Myocyte (in vitro differentiated cells): Measurements from ENCODE around the gene NBAS. TPM values are rescaled to one million over a fixed set of nuclear protein-coding genes. Genes with fewer than 3 reads are reported as not detected.

Experiments used
- DNase-seq: peaks from one replicate; pipeline ENCODE4 v3.0.0-alpha.2; 2012; ENCODE audit warnings: low read depth
- total RNA-seq: library from RNA; depleted of rRNA; stranded (reverse); fragments of >200 nt; gene quantifications from 2 replicates; pipeline ENCODE4 v1.2.3, GENCODE V29; 2014

Gene NBAS
- total RNA-seq, 1 donor from 2014 or later: 56.6 TPM

DNA sequence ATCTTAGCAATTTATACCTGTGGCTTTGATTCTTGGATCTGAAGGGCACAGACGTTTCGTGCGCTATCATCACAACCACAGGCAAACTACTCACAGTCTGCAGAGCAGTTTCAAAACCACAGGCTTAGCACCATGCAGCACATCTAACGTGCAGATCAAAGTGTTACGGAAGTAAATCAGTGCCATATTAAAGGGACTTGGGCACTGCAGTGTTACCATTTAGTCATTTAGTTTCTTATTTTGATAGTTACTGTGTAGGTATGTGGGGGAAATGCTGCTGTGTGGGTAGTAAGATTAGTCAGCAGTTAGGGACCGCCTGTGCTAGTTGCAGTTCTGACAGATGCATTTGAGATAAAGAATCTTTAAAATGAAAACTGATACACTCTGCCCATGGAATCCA lies 384.0 kb downstream of the NBAS start:
- peak; percentile 69 for DNase-seq

DNA sequence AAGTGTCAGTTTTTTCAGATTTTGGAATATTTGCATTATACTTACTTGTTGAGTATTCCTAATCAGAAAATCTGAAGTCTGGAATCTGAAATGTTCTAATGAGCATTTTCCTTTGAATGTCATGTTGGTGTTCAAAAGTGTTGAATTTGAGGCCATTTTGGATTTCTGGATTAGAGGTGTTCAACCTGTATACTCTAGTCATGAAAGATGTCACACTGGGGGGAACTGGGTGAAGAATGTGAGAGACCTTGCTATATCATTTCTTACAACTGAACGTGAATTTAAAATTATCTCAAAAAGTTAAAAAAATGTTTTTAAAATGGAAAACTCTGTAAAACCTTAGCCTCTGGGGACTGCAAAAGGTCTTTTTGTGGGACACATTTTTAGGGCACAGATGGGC lies 384.5 kb downstream of the NBAS start:
- no peak for DNase-seq

- no peak for DNase-seq
Observed at GRCh38 chr2:15174567-15174966, 386.6 kb downstream of the NBAS start.

DNA sequence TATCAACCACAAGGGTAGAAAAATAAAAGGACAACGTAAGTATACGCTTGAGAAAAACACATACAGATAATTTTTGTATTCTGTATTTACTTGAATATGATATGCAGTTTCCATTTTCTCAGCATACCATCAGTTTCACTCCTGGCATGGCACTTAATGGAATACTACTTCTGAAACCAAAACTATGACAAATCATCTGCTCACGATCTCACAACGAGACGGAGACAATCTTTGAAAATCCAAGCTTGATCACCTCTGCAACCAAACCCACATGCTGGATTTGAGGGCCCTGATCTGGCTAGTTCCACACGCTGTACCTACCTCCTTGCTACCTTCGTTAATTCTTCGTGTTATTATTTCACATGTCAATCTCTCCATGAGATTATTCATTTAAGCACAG lies 387.6 kb downstream of the NBAS start:
- no peak for DNase-seq

DNA sequence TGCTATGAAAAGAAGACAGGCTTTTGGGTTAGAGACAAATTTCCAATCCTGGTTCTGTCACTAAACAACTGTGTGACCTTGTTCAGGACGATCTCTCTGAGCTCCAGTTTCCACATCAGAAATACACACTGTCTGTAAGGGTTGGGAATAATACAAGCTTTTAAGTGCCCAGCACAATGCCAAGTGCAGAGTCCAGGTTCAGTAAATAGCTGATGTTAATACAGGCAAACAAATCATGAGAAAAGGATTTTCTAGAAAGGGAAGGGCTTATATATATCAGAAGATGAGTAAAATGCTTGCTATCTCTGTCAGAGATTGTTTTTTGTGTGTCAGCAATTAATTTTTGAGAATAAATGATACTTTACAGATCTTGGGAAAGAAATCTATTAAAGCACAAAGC lies 388.3 kb downstream of the NBAS start:
- DNase-seq: no peak

- peak; percentile 39 for DNase-seq
Observed at GRCh38 chr2:15170070-15170775, 390.9 kb downstream of the NBAS start.

DNA sequence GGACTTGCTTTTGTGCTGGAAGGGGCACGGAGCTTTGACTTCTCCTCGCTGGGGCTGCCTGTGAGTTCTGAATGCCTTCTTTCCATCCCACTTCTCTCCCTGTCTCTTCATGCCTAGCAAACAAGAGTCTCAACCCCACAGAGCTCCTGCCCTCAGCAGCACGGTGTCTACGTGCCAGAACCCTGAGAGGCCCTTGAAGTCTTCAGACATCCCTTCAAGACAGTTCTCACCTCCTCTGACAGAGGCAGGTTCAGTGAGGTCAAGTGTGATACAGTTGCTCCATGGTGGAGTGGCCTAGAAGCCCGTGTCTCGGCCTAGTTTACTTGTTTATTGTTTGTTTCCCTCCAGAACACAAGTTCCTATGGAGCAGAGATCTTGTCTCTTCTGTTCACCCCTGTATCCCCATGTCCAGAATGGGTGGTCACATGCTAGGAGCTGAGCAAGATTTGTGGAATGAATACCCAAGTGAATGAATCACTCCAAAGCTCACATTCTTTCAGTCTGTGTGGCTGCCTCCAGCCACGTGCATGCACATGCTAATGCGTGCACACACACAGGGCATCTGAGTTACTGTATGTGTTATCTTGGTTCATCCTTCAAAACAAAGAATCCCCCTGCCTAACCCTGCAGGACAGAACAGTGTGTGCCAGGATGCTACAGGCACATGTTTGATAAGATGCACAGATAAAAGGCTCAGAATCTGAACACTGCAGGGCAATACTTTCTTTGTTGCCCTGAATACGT lies 391.6 kb downstream of the NBAS start:
- DNase-seq: peak; percentile 82

- no peak for DNase-seq
Observed at GRCh38 chr2:15168116-15168515, 393.0 kb downstream of the NBAS start.

DNA sequence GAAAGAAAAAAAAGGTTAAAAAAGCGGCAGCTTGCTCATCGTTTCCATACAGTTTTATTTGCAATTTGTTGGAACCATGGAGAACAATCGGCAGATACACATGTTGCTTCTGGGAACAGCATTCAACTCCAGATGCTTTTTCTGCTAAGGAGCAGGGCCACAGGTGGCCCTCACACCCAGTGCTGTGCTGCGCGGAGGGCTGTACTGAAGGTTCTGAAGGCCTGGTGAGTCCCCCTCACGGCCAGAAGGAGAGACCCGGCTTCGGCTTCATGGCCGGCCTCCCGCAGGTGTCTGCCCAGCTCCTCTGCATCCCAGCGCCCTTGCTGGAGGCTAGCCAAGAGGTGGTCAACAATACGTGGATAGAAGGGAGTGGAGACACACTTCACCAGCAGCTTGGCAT lies 394.3 kb downstream of the NBAS start:
- no peak for DNase-seq

DNA sequence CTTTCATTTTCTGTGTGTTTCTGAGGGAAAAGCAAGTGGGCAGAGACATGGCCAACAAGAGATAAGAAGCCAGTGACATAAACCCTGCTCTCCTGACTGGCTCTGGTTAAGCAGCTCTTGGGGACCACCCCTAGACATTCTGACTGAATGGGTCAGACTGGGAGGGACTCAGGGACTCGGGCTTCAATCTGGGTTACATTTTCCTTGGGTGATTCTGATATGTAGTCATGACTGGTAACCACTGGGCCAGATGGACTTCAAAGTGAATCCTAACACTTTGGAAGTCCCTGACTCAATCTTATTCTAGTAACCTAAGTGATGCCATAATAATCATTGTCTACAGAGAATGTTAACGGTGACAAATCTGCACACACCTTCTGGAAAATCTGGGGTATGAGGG lies 397.8 kb downstream of the NBAS start:
- no peak for DNase-seq

- no peak for DNase-seq
Observed at GRCh38 chr2:15162620-15163019, 398.5 kb downstream of the NBAS start.

DNA sequence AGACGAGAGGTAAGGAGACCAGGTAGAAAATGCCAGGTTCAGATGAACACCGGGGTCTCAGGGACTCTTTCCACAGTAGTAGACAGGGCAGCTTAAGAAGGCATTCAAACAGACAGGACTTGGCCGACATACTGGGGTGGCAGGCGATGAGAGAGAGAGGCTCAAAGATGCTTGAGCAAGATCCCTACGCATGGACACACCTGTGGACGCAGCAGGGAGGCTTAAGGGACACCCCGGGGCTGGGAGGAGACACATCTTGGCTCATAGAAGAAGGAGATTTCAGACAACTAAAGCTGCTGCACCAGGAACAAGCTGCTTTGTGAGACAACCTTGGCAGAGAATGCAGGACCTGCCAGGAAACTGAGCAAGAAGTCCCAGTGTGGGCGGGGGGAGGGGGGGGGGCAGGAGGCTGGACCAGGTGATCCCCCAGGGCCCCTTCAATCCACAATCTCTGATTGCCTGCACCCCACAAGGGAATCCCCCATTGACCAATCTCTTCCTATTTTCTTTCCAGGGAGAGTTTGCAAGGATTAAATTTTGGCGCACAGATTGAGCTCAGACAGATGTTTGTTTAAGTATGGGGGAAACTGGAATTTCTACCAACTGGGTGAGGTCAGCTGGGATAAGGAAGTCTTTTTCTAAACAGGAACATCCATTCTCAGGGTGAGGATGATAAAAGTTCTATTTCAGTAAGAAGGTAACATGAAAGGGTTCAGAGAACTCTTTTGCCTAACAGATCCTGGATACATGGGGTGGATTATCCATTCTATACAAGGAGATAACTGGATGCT lies 400.7 kb downstream of the NBAS start:
- DNase-seq: no peak

- peak; percentile 40 for DNase-seq
Observed at GRCh38 chr2:15159751-15160177, 401.4 kb downstream of the NBAS start.

DNA sequence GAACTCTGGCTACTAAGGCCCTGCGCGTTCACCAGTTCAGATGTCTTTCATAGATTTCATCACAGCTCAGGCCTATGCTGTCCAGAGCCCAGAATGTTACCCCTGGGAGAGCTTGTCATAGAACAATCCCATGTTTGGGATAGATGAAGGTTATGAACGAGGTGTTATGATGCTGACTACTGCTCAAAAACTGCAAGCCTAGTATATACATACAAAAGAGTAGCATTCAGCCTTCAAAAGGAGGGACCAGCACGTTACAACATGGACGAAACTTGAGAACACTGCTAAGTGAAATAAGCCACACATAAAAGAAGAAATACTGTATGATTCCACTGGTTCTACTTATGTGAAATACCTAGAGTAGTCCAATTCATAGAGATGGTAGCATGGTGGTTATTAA lies 401.9 kb downstream of the NBAS start:
- DNase-seq: no peak

DNA sequence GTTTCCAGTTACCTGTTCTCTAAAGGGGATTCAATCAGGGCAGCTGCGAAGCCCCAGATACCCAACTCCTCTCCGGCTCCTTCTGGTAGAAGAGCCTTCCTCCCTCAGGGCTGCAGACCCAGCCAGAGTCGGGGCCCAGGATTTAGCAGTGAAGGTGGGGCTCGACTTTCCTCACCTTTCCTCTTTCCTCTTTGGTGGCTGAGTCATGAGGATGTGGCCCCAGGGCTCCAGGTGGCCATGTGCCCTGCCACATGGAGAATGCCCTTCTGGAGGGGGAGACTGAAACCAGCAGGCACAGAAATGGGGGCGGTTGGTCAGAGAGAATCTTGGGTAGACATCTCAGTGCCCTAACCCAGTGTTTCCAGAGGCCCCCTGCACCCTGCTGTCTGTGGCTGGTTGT lies 402.6 kb downstream of the NBAS start:
- DNase-seq: no peak

- DNase-seq: no peak
Observed at GRCh38 chr2:15158100-15158499, 403.0 kb downstream of the NBAS start.

DNA sequence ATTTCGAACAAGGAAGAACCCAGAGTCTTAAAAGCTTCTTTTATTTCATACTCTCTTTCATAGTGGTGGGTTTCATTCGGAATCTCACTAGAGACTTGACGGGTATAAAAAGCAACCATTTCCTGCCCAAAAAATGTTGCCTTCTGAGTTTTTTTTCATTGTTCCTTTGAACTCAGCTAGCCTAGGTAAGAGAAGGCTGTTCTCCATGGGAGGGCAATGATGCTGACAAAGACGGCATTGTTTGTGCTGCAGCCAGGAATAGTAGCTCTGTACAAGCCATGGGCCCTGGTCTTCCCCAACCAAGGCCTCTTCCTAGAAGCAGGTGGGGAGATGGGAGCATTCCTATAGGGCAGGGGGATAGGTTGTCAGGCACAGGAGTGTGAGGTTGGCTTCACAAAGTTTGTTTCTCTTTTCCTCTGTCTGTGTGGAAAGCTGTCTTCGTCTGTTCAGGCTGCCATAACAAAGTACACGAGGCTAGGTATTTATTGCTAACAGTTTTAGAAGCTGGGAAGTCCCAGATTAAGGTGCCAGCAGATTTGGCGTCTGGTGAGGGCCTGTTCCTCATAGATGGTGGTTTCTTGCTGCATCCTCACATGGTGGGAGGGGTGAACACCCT lies 405.1 kb downstream of the NBAS start:
- DNase-seq: no peak

GRCh38 chr2:15154297-15154696 lies 406.8 kb downstream of the NBAS start:
- DNase-seq: no peak

DNA sequence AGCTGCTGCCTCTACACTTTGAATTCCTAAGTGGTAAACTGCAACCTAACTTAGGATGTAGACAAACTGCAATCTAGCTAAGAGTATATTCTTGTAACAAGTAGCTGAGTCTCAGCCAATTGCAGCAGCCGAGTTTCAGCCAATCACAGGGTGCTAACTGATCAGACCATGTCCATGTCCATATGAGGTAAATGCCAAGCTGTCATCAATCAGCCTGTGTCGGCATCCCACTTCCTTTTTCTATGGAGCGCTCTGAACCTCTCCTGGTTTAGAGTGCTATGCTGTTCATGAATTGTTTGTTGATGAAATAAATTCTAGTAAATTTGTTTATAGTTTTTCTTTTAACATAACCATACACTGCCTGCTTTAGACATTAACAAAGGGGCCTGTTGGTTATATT lies 408.8 kb downstream of the NBAS start:
- DNase-seq: no peak

DNA sequence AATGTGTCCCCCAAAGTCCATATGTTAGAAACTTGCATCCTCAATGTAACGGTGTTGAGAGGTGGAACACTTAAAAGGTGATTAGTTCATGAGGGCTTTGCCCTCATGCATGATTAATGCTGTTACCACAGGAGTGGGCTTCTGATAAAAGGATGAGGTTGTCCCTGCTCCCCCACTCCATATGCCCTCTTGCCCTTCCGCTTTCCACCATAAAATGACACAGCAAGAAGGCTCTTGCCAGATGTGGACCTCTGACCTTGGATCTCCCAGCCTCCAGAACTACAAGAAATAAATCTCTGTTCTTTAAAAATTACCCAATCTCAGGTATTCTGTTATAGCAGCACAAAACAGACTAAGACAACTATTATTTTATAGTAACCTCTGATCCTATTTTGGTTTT lies 412.1 kb downstream of the NBAS start:
- no peak for DNase-seq

DNA sequence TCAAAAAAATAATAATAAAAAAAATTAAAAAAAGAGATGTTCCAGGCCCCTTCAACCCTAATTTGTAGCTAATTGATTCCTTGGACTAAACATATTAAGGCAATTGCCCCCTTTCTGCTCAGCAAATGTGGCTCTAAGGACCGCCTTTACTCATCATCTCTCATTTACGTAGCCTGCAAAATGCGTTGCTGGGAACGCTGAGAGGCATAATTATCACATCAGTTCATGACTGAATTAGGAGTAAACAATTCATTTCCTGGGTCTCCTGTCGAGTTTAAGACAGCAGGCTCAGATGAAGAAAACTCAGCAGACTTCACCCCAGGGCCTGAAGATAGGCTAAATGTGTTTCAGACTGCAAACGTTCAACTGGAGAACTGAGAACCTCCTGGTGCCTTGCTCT lies 413.5 kb downstream of the NBAS start:
- no peak for DNase-seq

GRCh38 chr2:15146960-15147359 lies 414.2 kb downstream of the NBAS start:
- no peak for DNase-seq
